Spleen (tissue), 11 donors: ENCODE data around the gene ISY1. TPM values are rescaled to one million over a fixed set of nuclear protein-coding genes. Genes with fewer than 3 reads are reported as not detected.
A peak's percentile ranks its signal among the peaks of the same experiment; 100 is the strongest.
"Not testable (repeated sequence)": the region's sequence is repeated elsewhere in the genome, so short reads cannot be mapped to it uniquely, and the experiment has no call there.

Experiments used
- DNase-seq: peaks from one replicate; pipeline ENCODE4 v3.0.0-alpha.2; 2020
- H3K27ac ChIP-seq, 8 donors: fragments of 200-600 bp; sonication (generic) in 7 of 8; 1 replicate in 4 of 8; 2 replicates in 4 of 8; pipeline versions ENCODE4 v1.5.0 to v1.8.0; 2016 to 2021; ENCODE audit warnings: inconsistent platforms in 4 of 8, mild to moderate bottlenecking in 4 of 8, moderate library complexity in 1 of 8
- H3K27me3 ChIP-seq, 7 donors: fragments of 200-600 bp; sonication (generic) in 6 of 7; replicated peaks in 1 of 7; 1 replicate in 4 of 7; 2 replicates in 3 of 7; pipeline versions ENCODE4 v1.5.0 to v1.8.0; 2016 to 2021; ENCODE audit warnings: inconsistent platforms in 3 of 7, mild to moderate bottlenecking in 1 of 7
- H3K36me3 ChIP-seq, 6 donors: fragments of 200-600 bp; sonication (generic) in 5 of 6; 1 replicate in 4 of 6; 2 replicates in 2 of 6; pipeline versions ENCODE4 v1.5.0 to v1.8.0; 2016 to 2021; ENCODE audit warnings: inconsistent platforms in 2 of 6
- H3K4me1 ChIP-seq, 6 donors: fragments of 200-600 bp; sonication (generic) in 5 of 6; 1 replicate in 3 of 6; 2 replicates in 3 of 6; pipeline versions ENCODE4 v1.5.0 to v1.8.0; 2016 to 2021; ENCODE audit warnings: inconsistent platforms in 3 of 6
- H3K4me3 ChIP-seq, 8 donors: fragments of 200-600 bp; sonication (generic) in 7 of 8; 1 replicate in 4 of 8; 2 replicates in 4 of 8; pipeline versions ENCODE4 v1.5.0 to v1.8.0; 2016 to 2021; ENCODE audit warnings: inconsistent platforms in 4 of 8, mild to moderate bottlenecking in 4 of 8, moderate library complexity in 2 of 8
- H3K9me3 ChIP-seq, 8 donors: fragments of 200-600 bp; sonication (generic) in 7 of 8; 1 replicate in 4 of 8; 2 replicates in 4 of 8; pipeline versions ENCODE4 v1.5.0 to v1.8.0; 2016 to 2021; ENCODE audit warnings: inconsistent platforms in 4 of 8
- POLR2A ChIP-seq, 3 donors: fragments of 450-650 bp; IDR thresholded peaks; one replicate each; pipeline ENCODE4 v1.5.1; 2017; ENCODE audit warnings: antibody characterized with exemption in 3 of 3, mild to moderate bottlenecking in 1 of 3
- POLR2AphosphoS5 ChIP-seq, 3 donors: sonication (generic); formaldehyde crosslinking; IDR thresholded peaks; one replicate each; pipeline ENCODE4 v1.5.1; 2017; ENCODE audit warnings: antibody characterized with exemption in 3 of 3
- WGBS, 5 donors: extraction: QIAGEN DNeasy Blood & Tissue Kit in 3 of 5; methylation state at CpG; one replicate each; pipeline versions ENCODE4 v1.1.5 to v1.1.7; 2013 to 2018; 5-methylcytosine and 5-hydroxymethylcytosine counted together
- intact Hi-C: fragments of 100-400 bp; cut with DNase I; formaldehyde crosslinking; loops from one replicate; pipeline ENCODE4 v1.15.0; 2023; ENCODE audit warnings: low total_unique reads
- polyA plus RNA-seq, 3 donors: library from polyadenylated mRNA; stranded (reverse); fragments of 200-250 nt; gene quantifications; one replicate each; pipeline ENCODE4 v1.2.1, GENCODE V29; 2013
- total RNA-seq, 7 donors: library from RNA; depleted of rRNA in 3 of 7; stranded (reverse); fragments of >200 nt in 3 of 7; fragmentation: NEBNext Ultra II Directional in 4 of 7; extraction: Animal tissue kit (Norgen Biotek cat#: 25700) in 4 of 7; gene quantifications; one replicate each; pipeline versions ENCODE4 v1.1.0 to v1.2.1, GENCODE V29; 2016 to 2021
- TF ChIP-seq, protein P1 (sequence below), 11 experiments: fragments of 200-600 bp in 7 of 11; fragments of 450-650 bp in 4 of 11; sonication (generic) in 4 of 11; IDR thresholded peaks in 8 of 11; conservative IDR thresholded peaks in 3 of 11; 1 replicate in 7 of 11; 2 replicates in 4 of 11; pipeline versions ENCODE4 v1.4.0 to v1.8.0; 2016 to 2021; ENCODE audit warnings: antibody characterized with exemption in 11 of 11, inconsistent platforms in 4 of 11, mild to moderate bottlenecking in 1 of 11
- donor health status: healthy with polysubstance abuse.
- donor health status: DM: no; HTN: no; CAD: no; lungs with moderate emphysema.
- donor health status: DM: no; HTN: no; CAD: no.
- donor health status: Bipolar disorder and iron deficiency.
- donor health status: healthy.
- donor health status: DM: no; HTN: no; CAD: no.
- donor health status: DM: yes; HTN: yes; CAD: no.

The ISY1 gene
- total and polyA plus RNA-seq, 10 donors = 21.4 to 33.8 (median 27.5) TPM

DNA sequence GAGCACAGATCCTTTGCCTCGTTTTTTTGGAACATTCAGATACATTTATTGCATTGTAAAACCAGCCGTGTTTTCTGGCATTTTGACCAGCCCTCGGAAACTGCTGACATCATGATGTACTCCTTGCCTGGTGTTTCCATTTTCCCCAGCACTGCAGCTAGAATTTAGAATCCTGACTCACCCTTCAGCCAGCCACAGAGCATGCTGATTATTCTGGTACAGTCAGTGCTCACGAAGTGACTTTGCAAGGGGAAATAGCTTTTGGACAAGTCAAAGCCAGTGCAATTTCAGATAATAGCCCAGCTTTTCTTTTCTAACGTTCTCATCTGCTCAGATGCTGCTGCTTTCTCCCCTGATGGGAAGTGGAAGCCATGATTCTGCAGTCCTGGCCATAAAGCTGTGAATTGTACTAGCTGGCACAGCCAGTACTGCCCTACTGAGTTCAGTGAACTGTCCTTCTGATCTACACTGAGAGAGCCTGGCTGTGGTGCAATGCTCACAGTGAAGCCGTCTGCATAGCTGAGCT, 34.9 kb upstream of the ISY1 start:
- Histone ChIP-seq H3K36me3 (no peaks in the 10 kb centered on the region), H3K4me1 (peaks cover 0 to 43% (median 27%) of the 10 kb centered on the region in 6 donors), H3K27me3 (peaks cover 0 to 31% (median 0%) of the 10 kb centered on the region in 7 donors), H3K27ac (peak overlapping the region in 7 of 8 donors; percentile 18 to 82 (median 78)), H3K9me3 (no peaks in the 10 kb centered on the region), H3K4me3 (no peak overlapping the region)
- TF ChIP-seq POLR2A (IDR thresholded peaks at IDR 0.05) = no peak
- peak in 1 of 3 donors; percentile 24 for TF ChIP-seq POLR2AphosphoS5 (IDR thresholded peaks at IDR 0.05)
- no peak for DNase-seq
- intact Hi-C loops = no loop called here
- WGBS, 5 donors = 31 to 49% (median 38%) methylated on average over 6 of the region's 6 CpGs

DNA sequence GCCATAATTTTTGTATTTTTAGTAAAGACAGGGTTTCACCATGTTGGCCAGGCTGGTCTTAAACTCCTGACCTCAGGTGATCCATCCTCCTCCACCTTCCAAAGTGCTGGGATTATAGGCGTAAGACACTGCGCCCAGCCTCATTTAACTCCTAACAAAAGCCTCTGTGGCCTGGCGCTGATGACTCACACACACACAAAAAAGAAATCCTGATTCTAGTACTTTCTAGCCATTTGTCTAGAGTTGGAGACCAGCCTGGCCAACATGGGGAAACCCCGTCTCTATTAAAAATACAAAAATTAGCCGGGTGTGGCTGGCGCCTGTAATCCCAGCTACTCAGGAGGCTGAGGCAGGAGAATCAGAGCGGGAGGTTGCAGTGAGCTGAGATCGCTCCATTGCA, 28.9 kb upstream of the ISY1 start:
- WGBS, 5 donors = 77 to 95% (median 93%) methylated on average over 8 of the region's 8 CpGs
- H3K9me3 ChIP-seq, H3K27me3 ChIP-seq, intact Hi-C loops, H3K27ac ChIP-seq, H3K4me3 ChIP-seq, DNase-seq, H3K36me3 ChIP-seq: not testable (repeated sequence)
- H3K4me1 ChIP-seq = peaks cover 5 to 32% (median 10%) of the 10 kb centered on the region in 6 donors

GRCh38 chr3:129187857-129188256, 27.0 kb upstream of the ISY1 start:
- Histone ChIP-seq H3K9me3 (no peaks in the 10 kb centered on the region), H3K36me3 (no peaks in the 10 kb centered on the region), H3K4me3 (no peak overlapping the region), H3K27me3 (no peaks in the 10 kb centered on the region), H3K4me1 (peaks cover 10 to 38% (median 17%) of the 10 kb centered on the region in 6 donors), H3K27ac (peak overlapping the region in 3 of 8 donors; percentile 36 to 99 (median 39))
- TF ChIP-seq POLR2AphosphoS5 (IDR thresholded peaks at IDR 0.05) = no peak
- no peak for TF ChIP-seq POLR2A (IDR thresholded peaks at IDR 0.05)
- DNase-seq = no peak
- intact Hi-C loops = no loop called here
- WGBS, 5 donors = 47 to 75% (median 50%) methylated on average over 1 of the region's 1 CpG

DNA sequence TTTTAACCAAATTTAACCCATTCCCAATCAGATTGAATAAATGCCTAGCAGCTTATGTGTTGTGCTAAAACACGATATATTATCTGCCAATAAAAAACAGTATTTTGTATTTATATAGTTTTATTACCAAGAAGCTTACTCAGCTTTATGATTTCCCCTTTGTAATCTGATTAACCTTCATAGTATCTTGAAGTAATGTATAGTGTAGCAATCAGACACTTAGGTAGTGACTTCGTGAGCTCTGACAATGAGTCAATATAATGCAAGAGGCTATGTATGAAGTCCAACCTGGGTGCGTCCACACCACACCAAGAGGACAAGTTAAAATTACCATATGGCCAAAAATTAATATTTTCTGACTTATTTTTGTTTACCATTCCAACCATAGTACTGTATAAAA, 24.9 kb upstream of the ISY1 start:
- H3K27ac ChIP-seq = peak overlapping the region in 1 of 8 donors; percentile 99
- TF ChIP-seq POLR2AphosphoS5 (IDR thresholded peaks at IDR 0.05) = no peak
- TF ChIP-seq, protein P1, sequence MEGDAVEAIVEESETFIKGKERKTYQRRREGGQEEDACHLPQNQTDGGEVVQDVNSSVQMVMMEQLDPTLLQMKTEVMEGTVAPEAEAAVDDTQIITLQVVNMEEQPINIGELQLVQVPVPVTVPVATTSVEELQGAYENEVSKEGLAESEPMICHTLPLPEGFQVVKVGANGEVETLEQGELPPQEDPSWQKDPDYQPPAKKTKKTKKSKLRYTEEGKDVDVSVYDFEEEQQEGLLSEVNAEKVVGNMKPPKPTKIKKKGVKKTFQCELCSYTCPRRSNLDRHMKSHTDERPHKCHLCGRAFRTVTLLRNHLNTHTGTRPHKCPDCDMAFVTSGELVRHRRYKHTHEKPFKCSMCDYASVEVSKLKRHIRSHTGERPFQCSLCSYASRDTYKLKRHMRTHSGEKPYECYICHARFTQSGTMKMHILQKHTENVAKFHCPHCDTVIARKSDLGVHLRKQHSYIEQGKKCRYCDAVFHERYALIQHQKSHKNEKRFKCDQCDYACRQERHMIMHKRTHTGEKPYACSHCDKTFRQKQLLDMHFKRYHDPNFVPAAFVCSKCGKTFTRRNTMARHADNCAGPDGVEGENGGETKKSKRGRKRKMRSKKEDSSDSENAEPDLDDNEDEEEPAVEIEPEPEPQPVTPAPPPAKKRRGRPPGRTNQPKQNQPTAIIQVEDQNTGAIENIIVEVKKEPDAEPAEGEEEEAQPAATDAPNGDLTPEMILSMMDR (IDR thresholded peaks at IDR 0.05 in 8 of 11, conservative IDR thresholded peaks at IDR 0.05 in 3 of 11) = no peak
- TF ChIP-seq POLR2A (IDR thresholded peaks at IDR 0.05) = no peak
- no peaks in the 10 kb centered on the region for H3K27me3 ChIP-seq
- no peak overlapping the region for H3K4me3 ChIP-seq
- peaks cover 25 to 58% (median 33%) of the 10 kb centered on the region in 6 donors for H3K4me1 ChIP-seq
- DNase-seq = no peak
- H3K36me3 ChIP-seq = peaks cover 0 to under 1% (median 0%) of the 10 kb centered on the region in 6 donors
- no peaks in the 10 kb centered on the region for H3K9me3 ChIP-seq
- intact Hi-C loops = no loop called here
- WGBS, 5 donors = 82 to 93% (median 87%) methylated on average over 3 of the region's 3 CpGs

DNA sequence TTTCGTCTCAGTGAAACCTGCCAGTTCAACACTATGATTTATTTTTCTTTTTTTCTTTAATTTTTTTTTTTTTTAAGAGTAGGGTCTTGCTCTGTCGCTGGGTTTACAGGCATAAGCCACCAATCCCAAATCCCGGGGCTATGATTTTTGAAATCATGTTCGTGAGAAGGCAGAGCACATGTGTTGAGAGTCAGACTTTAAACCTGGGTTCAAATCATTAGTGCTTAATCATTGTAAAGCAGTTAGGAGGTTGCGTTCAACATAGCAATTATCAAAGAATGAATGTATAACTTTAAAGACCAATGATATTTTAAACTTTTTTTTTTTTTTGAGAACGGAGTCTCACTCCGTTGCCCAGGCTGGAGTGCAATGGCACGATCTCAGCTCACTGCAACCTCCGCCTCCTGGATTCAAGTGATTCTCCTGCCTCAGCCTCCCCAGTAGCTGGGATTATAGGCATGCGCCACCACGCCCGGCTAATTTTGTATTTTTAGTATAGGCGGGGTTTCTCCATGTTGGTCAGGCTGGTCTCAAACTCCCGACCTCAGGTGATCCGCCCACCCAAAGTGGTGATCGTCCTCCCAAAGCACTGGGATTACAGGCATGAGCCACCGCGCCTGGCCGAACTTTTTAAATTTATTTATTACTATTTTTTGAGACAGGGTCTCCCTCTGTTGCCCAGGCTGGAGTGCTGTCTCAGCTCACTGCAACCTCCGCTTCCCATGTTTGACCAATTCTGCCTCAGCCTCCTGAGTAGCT, 24.1 kb upstream of the ISY1 start:
- H3K9me3 ChIP-seq, DNase-seq, H3K36me3 ChIP-seq, intact Hi-C loops, H3K27me3 ChIP-seq: not testable (repeated sequence)
- Histone ChIP-seq H3K4me1 (peaks cover 32 to 66% (median 41%) of the 10 kb centered on the region in 6 donors), H3K27ac (peak overlapping the region in 7 of 8 donors; percentile 96 to 100 (median 98)), H3K4me3 (peak overlapping the region in 5 of 8 donors; percentile 77 to 100 (median 87))
- 74 to 88% (median 80%) methylated on average over 20 of the region's 20 CpGs for WGBS, 5 donors

DNA sequence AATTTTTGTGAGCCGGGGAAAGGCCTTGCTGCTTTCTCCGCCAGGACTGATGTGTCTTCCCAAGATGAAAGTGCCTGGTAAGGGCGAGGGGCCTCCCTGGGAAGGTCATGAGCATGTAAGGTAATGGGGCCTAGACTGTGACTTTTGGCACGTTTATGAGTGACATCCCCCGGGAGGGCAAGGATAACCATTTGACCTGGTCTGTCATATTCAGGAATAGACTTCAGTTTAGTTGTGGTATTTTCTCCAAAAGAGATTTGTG, 23.5 kb upstream of the ISY1 start:
- H3K4me1 ChIP-seq = peaks cover 38 to 73% (median 47%) of the 10 kb centered on the region in 6 donors
- H3K4me3 ChIP-seq = peak overlapping the region; percentile 75 to 100 (median 90)
- no peak for DNase-seq
- H3K36me3 ChIP-seq = peaks cover 0 to 10% (median 0%) of the 10 kb centered on the region in 6 donors
- TF ChIP-seq, protein P1 (IDR thresholded peaks at IDR 0.05 in 8 of 11, conservative IDR thresholded peaks at IDR 0.05 in 3 of 11) = no peak
- TF ChIP-seq POLR2AphosphoS5 (IDR thresholded peaks at IDR 0.05) (no peak), POLR2A (IDR thresholded peaks at IDR 0.05) (no peak)
- intact Hi-C loops = no loop called here
- 0 to 8% (median 3%) methylated on average over 5 of the region's 5 CpGs for WGBS, 5 donors
- H3K27ac ChIP-seq = peak overlapping the region; percentile 83 to 100 (median 98)
- no peaks in the 10 kb centered on the region for H3K9me3 ChIP-seq
- no peaks in the 10 kb centered on the region for H3K27me3 ChIP-seq
